Stimulated activated CD8-positive, alpha-beta memory T cell treated with anti-CD3 and anti-CD28 coated beads, Interleukin-4, amount 100 ng/mL, for 1 hour (primary cell): ENCODE measurements around the gene TVP23A.
"Not testable (repeated sequence)": the region's sequence is repeated elsewhere in the genome, so short reads cannot be mapped to it uniquely, and the experiment has no call there.

ENCODE experiments used
- DNase-seq, 2 donors: peaks; one replicate each; pipeline ENCODE4 v3.0.0-alpha.2; 2020; ENCODE audit warnings: low read depth in 2 of 2, low spot score in 1 of 2

The TVP23A gene

GRCh38 chr16:10806698-10807097 lies 11.9 kb downstream of the TVP23A start:
- DNase-seq, result no peak

GRCh38 chr16:10805334-10805733 lies 13.3 kb downstream of the TVP23A start:
- DNase-seq, result no peak

- no peak for DNase-seq
These were observed 18.9 kb downstream of the TVP23A start for GRCh38 chr16:10799736-10800135.

GRCh38 chr16:10791048-10791447 lies 27.5 kb downstream of the TVP23A start:
- DNase-seq, result no peak

GRCh38 chr16:10788630-10789029 lies 30.0 kb downstream of the TVP23A start:
- not testable (repeated sequence) for DNase-seq

- no peak for DNase-seq
These were observed 31.3 kb downstream of the TVP23A start for GRCh38 chr16:10787304-10787703.

GRCh38 chr16:10782628-10783027 lies 36.0 kb downstream of the TVP23A start:
- DNase-seq, result no peak

- no peak for DNase-seq
These were observed 38.0 kb downstream of the TVP23A start for GRCh38 chr16:10780628-10781027.

GRCh38 chr16:10779908-10780307 lies 38.7 kb downstream of the TVP23A start:
- not testable (repeated sequence) for DNase-seq

GRCh38 chr16:10777356-10777755 lies 41.2 kb downstream of the TVP23A start:
- no peak for DNase-seq

GRCh38 chr16:10776923-10777322 lies 41.7 kb downstream of the TVP23A start:
- not testable (repeated sequence) for DNase-seq

- no peak for DNase-seq
These were observed 42.3 kb downstream of the TVP23A start for GRCh38 chr16:10776280-10776679.

- DNase-seq, result no peak
These were observed 47.7 kb downstream of the TVP23A start for GRCh38 chr16:10770907-10771306.

- no peak for DNase-seq
These were observed 49.2 kb downstream of the TVP23A start for GRCh38 chr16:10769381-10769780.

GRCh38 chr16:10767127-10767526 lies 51.5 kb downstream of the TVP23A start:
- DNase-seq, result no peak

GRCh38 chr16:10765772-10766171 lies 52.8 kb downstream of the TVP23A start:
- no peak for DNase-seq

GRCh38 chr16:10763456-10763855 lies 55.1 kb downstream of the TVP23A start:
- DNase-seq, result no peak

- no peak for DNase-seq
These were observed 56.1 kb downstream of the TVP23A start for GRCh38 chr16:10762336-10763016.

- DNase-seq, result no peak
These were observed 57.2 kb downstream of the TVP23A start for GRCh38 chr16:10761373-10761772.

- DNase-seq, result no peak
These were observed 57.7 kb downstream of the TVP23A start for GRCh38 chr16:10760858-10761257.

GRCh38 chr16:10756574-10756973 lies 62.0 kb downstream of the TVP23A start:
- no peak for DNase-seq

GRCh38 chr16:10754941-10755340 lies 63.7 kb downstream of the TVP23A start:
- no peak for DNase-seq

GRCh38 chr16:10753670-10754069 lies 64.9 kb downstream of the TVP23A start:
- no peak for DNase-seq
